Activated T-helper 1 cell treated with Interleukin-2 at 50 U/mL for 16 hours (primary cell): ENCODE results near the gene GSTM1.

Source experiments
- DNase-seq: peaks from one replicate; pipeline ENCODE4 v3.0.0-alpha.2; 2020; ENCODE audit warnings: low read depth

GSTM1 gene

DNA sequence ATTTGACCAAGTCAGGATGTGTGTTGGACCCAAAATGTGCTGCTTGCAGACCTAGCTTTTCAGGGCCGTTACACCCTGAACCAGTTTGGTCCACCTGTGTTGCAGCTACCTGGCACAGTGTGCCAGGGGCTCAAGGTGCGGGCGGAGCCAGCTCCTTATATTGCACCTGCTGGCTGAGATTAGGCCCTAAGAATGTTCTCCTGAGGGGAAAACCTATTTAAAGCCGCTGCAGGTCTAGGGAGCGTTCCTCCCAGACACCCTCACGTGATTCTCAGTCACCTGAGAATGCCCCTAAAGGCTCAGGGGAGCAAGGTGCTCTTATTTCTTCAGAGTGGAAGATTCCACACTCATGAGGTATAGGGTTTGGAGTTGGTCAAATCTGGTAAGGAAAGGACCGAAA is 41.3 kb downstream of the GSTM1 start:
- DNase-seq, result no peak

DNA sequence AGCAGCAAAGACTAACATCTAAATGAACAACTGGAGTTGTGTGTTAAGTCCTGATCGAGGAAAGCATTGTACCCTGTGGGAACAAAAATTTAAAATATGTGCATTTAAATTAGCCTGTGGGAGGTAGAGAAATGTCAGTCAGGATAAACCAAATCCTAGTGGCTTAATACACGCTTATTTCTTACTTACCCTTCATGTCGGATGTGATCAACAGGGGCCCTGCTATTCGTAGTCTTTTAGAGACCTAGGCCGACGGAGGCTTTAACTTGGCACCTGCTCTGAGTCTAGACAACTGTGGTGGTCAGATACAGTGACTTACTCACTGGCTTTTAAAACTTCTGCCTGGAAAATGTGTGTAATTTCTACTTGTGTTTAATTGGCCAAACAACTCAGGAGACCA is 43.0 kb downstream of the GSTM1 start:
- no peak for DNase-seq

GRCh38 chr1:109732390-109732881 is 44.8 kb downstream of the GSTM1 start:
- no peak for DNase-seq

- DNase-seq, result no peak
Measured at GRCh38 chr1:109733236-109733870, 45.7 kb downstream of the GSTM1 start.

- peak; percentile 77 for DNase-seq
Measured at GRCh38 chr1:109739738-109740614, 52.4 kb downstream of the GSTM1 start.

- DNase-seq, result no peak
Measured at GRCh38 chr1:109740615-109741373, 53.2 kb downstream of the GSTM1 start, which contains the start of gene GSTM3. TSS of gene GSTM3 (minus strand) at chr1:109741038. CDS start at chr1:109740287, 751 bp downstream.
